ES-I3 (cell line): ENCODE data around the gene CDC7.
A peak's percentile ranks its signal among the peaks of the same experiment; 100 is the strongest.
"Not testable (repeated sequence)": the region's sequence is repeated elsewhere in the genome, so short reads cannot be mapped to it uniquely, and the experiment has no call there.

Experiments used
- H3K36me3 ChIP-seq: 2 replicates; pipeline ENCODE4 v1.6.1; 2013; ENCODE audit warnings: mild to moderate bottlenecking, low read length, control low read depth, moderate library complexity; ENCODE audit not compliant: insufficient read depth
- H3K4me1 ChIP-seq: 2 replicates; pipeline ENCODE4 v1.6.1; 2013; ENCODE audit warnings: mild to moderate bottlenecking, control low read depth, low read length; ENCODE audit not compliant: insufficient read depth
- H3K9ac ChIP-seq: 2 replicates; pipeline ENCODE4 v1.6.1; 2013; ENCODE audit warnings: low read depth, mild to moderate bottlenecking, low read length, moderate library complexity
- H3K9me3 ChIP-seq: 2 replicates; pipeline ENCODE4 v1.6.1; 2013; ENCODE audit warnings: mild to moderate bottlenecking, low read length, moderate library complexity; ENCODE audit not compliant: control insufficient read depth, insufficient read depth

The CDC7 gene

DNA sequence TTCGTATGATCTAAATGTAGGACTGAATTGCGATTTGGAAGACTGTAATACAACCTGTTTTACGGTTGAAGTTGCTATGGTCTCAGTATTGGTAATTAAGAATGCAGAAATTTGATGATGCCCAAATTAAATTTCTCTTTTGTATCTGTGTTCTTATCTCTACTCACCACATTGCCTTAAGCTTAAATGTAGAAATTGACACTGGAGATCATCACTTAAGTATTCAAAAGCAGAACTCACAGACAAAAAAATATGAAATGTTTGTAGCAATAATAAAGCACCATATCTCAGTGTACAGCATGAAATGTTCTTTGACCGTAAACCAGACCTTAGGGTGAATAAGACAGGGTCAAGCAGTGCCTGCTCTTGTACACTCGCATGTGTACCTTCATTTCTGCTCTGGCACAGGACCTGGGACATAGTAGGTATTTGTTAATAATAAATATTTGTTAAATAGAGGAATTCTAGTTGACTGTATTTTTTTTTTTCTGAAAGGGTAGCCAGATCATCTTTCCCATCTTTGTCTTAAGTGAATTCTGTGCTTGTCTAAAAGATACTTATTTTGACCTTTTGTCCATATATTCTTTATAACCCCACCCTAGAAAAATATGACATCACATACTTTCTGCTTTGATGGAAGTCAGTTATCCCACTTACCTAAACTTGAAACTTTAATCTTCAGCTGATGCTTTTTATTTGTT lies 1.5 kb downstream of the CDC7 start:
- Histone ChIP-seq H3K9ac (peak overlapping the region; percentile 99), H3K4me1 (peaks cover 18% of the 10 kb centered on the region)

DNA sequence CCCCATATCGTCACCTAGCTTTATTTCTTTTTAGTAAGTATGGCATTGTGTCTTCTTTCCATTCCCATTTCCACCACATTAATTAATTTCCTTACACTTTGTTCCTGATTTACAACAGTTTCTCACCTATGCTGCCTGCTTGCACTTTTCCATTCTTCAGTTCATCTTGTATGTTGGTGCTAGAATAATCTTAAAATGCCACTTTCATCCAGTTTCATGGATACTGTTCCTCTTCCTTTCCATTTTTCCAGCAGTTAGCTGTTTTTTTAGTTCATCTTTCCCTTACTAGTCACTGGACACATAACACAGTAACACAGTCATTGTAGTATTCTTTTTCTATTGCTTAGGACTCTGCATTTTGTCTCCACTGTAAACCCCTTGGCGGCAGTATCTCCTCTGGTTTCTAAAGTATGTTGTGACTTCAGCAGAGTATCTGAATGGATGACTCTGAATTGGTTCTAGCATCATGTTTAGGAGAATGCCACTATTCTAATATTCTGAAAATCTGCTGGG lies 2.1 kb downstream of the CDC7 start:
- H3K36me3 ChIP-seq, result no peaks in the 10 kb centered on the region
- H3K4me1 ChIP-seq, result peaks cover 18% of the 10 kb centered on the region
- no peaks in the 10 kb centered on the region for H3K9me3 ChIP-seq
- H3K9ac ChIP-seq, result no peak overlapping the region

More for the DNA sequence above, 1.5 kb downstream of the CDC7 start:
- H3K36me3 ChIP-seq, result no peaks in the 10 kb centered on the region
- H3K9me3 ChIP-seq, result no peaks in the 10 kb centered on the region

- Histone ChIP-seq H3K9ac (no peak overlapping the region), H3K4me1 (peaks cover 18% of the 10 kb centered on the region), H3K9me3 (no peaks in the 10 kb centered on the region), H3K36me3 (no peaks in the 10 kb centered on the region)
These were observed 2.8 kb downstream of the CDC7 start for GRCh38 chr1:91503332-91503900.

DNA sequence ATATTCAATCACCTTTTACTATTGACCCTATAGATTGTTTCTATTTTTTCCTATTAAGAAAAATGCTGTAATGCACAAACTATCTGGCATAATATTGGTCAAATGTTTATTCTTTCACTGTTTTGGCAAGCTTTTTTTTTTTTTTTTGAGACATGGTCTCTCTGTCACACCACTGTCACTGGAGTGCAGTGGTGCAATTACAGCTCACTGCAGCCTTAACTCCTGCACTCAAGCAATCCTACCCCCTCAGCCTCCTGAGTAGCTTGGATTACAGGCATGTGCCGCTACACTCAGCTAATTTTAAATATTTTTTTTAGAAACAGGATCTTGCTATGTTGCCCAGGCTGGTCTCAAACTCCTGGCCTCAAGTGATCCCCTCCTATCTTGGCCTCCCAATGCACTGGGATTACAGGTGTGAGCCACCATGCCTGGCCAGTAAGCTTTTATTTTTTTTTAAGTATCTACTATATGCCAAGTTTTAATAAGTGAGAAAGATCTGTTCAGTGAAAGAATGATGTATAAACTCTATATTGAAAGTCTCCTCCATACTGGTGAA lies 3.4 kb downstream of the CDC7 start:
- peaks cover 5% of the 10 kb centered on the region for H3K36me3 ChIP-seq
- H3K9ac ChIP-seq, result no peak overlapping the region
- no peaks in the 10 kb centered on the region for H3K9me3 ChIP-seq
- peaks cover 18% of the 10 kb centered on the region for H3K4me1 ChIP-seq

GRCh38 chr1:91505086-91505485 lies 4.4 kb downstream of the CDC7 start:
- H3K9ac ChIP-seq, result no peak overlapping the region
- peaks cover 9% of the 10 kb centered on the region for H3K36me3 ChIP-seq
- no peaks in the 10 kb centered on the region for H3K9me3 ChIP-seq
- H3K4me1 ChIP-seq, result peaks cover 18% of the 10 kb centered on the region

- Histone ChIP-seq H3K9me3 (no peaks in the 10 kb centered on the region), H3K9ac (no peak overlapping the region), H3K4me1 (peaks cover 18% of the 10 kb centered on the region), H3K36me3 (peaks cover 9% of the 10 kb centered on the region)
These were observed 5.4 kb downstream of the CDC7 start for GRCh38 chr1:91506071-91506470.

- peaks cover 17% of the 10 kb centered on the region for H3K4me1 ChIP-seq
- H3K36me3 ChIP-seq, result peaks cover 9% of the 10 kb centered on the region
- H3K9ac ChIP-seq, result no peak overlapping the region
- no peaks in the 10 kb centered on the region for H3K9me3 ChIP-seq
These were observed 6.7 kb downstream of the CDC7 start for GRCh38 chr1:91507328-91507727.

DNA sequence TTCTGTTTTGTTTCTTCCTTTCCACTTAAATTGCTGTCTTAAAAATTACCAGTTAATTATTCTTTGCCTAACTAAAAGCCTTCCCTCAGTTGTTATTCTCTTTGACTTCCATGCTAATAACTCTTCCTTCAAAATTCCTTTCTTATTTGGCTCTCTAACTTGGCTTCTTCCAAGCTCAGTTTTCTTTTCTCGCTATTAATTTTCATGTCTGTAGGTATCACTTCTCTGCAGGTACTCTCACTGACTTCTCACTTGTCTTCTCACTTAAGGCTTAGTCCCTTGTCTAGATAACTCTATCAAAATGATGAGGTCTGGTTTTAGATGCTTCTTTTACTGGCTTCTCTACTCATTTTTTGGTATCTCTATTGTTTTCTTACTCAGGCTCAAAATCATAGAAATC lies 10.1 kb downstream of the CDC7 start:
- no peaks in the 10 kb centered on the region for H3K4me1 ChIP-seq
- H3K9me3 ChIP-seq, result no peaks in the 10 kb centered on the region
- peaks cover 13% of the 10 kb centered on the region for H3K36me3 ChIP-seq
- H3K9ac ChIP-seq, result no peak overlapping the region

GRCh38 chr1:91511386-91511785 lies 10.7 kb downstream of the CDC7 start:
- Histone ChIP-seq H3K9me3 (no peaks in the 10 kb centered on the region), H3K4me1 (no peaks in the 10 kb centered on the region), H3K9ac (no peak overlapping the region), H3K36me3 (peaks cover 13% of the 10 kb centered on the region)

DNA sequence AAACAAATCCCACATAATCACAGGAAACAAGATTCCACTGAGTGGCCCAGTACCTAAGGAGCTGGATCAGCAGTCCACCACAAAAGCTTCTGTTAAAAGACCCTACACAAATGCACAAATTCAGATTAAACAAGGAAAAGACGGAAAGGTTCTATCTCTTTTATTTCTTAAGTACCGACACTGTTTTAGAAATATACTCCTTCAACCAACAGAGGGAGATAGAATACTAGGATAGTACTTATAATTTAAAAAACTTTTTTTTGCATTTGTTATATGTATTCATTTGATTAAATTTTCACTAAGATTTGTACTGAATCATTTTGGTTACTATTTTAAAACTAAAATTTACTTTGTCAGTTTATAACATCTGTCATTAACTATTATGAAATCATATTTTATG lies 12.5 kb downstream of the CDC7 start:
- Histone ChIP-seq H3K9ac (no peak overlapping the region), H3K9me3 (no peaks in the 10 kb centered on the region), H3K36me3 (peaks cover 13% of the 10 kb centered on the region), H3K4me1 (no peaks in the 10 kb centered on the region)

- peaks cover 11% of the 10 kb centered on the region for H3K36me3 ChIP-seq
- H3K9ac ChIP-seq, result no peak overlapping the region
- H3K4me1 ChIP-seq, result no peaks in the 10 kb centered on the region
- no peaks in the 10 kb centered on the region for H3K9me3 ChIP-seq
These were observed 13.1 kb downstream of the CDC7 start for GRCh38 chr1:91513706-91514105.

- Histone ChIP-seq H3K9me3 (no peaks in the 10 kb centered on the region), H3K4me1 (no peaks in the 10 kb centered on the region), H3K36me3 (peaks cover 7% of the 10 kb centered on the region), H3K9ac (no peak overlapping the region)
These were observed 15.3 kb downstream of the CDC7 start for GRCh38 chr1:91515994-91516393.

GRCh38 chr1:91516605-91517004 lies 16.0 kb downstream of the CDC7 start:
- not testable (repeated sequence) for H3K4me1 ChIP-seq, H3K36me3 ChIP-seq, H3K9ac ChIP-seq, H3K9me3 ChIP-seq

DNA sequence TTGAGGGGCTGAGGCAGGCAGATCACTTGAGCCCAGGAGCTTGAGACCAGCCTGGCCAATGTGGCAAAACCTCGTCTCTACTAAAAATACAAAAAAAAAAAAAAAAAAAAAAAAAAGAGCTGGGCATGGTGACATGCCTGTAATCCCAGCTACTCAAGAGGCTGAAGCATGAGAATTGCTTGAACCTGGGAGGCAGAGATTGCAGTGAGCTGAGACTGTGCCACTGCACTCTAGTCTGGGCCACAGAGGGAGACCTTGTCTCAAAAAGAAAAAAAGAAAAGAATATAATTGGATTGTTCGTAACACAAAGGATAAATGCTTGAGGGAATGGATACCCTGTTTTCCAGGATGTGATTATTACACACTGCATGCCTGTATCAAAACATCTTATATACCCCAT lies 18.5 kb downstream of the CDC7 start:
- not testable (repeated sequence) for H3K9me3 ChIP-seq, H3K9ac ChIP-seq, H3K36me3 ChIP-seq, H3K4me1 ChIP-seq

DNA sequence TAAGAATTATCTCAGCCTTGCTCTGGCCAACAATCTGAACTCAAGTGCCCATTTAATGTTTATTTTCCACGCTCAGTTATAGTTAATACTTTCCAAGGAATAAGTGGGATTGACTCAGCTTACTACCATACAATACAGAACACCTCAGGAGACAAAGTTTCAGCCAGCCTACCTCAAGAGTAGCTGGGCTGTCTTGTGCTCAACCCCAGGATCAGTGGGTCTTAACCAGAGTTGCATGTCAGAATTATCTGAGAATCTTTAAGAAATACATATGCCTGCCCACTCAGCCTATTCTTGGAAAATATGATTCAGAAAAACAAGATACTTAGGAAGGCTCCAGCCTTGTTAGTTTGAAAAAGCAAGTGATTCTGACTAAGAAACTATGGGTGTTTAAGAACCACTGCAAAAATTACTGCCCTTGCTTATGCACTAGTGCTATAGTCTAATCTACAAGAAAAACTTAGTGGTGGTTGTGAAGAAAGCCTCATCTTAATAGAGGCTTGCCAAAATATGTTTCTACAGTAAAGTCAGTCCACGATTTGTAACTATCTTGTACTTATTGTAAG lies 20.4 kb downstream of the CDC7 start:
- Histone ChIP-seq H3K4me1 (no peaks in the 10 kb centered on the region), H3K36me3 (0 out of 2 replicates have a peak, but pooled peaks cover 3% of the 10 kb centered on the region), H3K9ac (no peak overlapping the region), H3K9me3 (no peaks in the 10 kb centered on the region)
